Neural cell (in vitro differentiated cells): ENCODE data around the gene SDF4. TPM values are rescaled to one million over a fixed set of nuclear protein-coding genes. Genes with fewer than 3 reads are reported as not detected.
"Not testable (repeated sequence)": the region's sequence is repeated elsewhere in the genome, so short reads cannot be mapped to it uniquely, and the experiment has no call there.

ENCODE experiments used
- H2AFZ ChIP-seq: fragments of 200-600, 300-800 bp; sonication (generic), shearing (Covaris generic); 2 replicates; pipeline ENCODE4 v1.6.0; 2014; ENCODE audit warnings: low read depth, mild to moderate bottlenecking, antibody characterized with exemption, low read length, moderate library complexity
- H3F3A ChIP-seq: fragments of 200-600 bp; shearing (Covaris generic); 2 replicates; pipeline ENCODE4 v1.6.1; 2016; ENCODE audit warnings: mild to moderate bottlenecking, moderate library complexity, mixed read lengths, antibody characterized with exemption, low read length; ENCODE audit not compliant: insufficient read depth, poor library complexity, severe bottlenecking
- H3K27ac ChIP-seq: fragments of 200-600, 300-800 bp; sonication (generic), shearing (Covaris generic); 2 replicates; pipeline ENCODE4 v1.5.1; 2014; ENCODE audit warnings: mild to moderate bottlenecking, low read length, moderate library complexity
- H3K27me3 ChIP-seq: fragments of 300-800, 200-600 bp; sonication (generic), shearing (Covaris generic); 2 replicates; pipeline ENCODE4 v1.6.0; 2014; ENCODE audit warnings: mild to moderate bottlenecking, low read depth, low read length, moderate library complexity; ENCODE audit not compliant: insufficient read depth
- H3K36me3 ChIP-seq: fragments of 300-800, 200-600 bp; sonication (generic), shearing (Covaris generic); 2 replicates; pipeline ENCODE4 v1.5.1; 2014; ENCODE audit warnings: mild to moderate bottlenecking, antibody characterized with exemption, low read length, moderate library complexity; ENCODE audit not compliant: insufficient read depth
- H3K4me2 ChIP-seq: fragments of 300-800, 200-600 bp; sonication (generic), shearing (Covaris generic); 2 replicates; pipeline ENCODE4 v1.6.0; 2014; ENCODE audit warnings: mild to moderate bottlenecking, low read length
- H3K4me3 ChIP-seq: fragments of 300-800, 200-600 bp; sonication (generic), shearing (Covaris generic); 2 replicates; pipeline ENCODE4 v1.5.1; 2014; ENCODE audit warnings: mild to moderate bottlenecking, low read length, moderate library complexity
- H3K79me2 ChIP-seq: fragments of 200-600 bp; shearing (Covaris generic); replicated peaks from 2 replicates; pipeline ENCODE4 v1.6.0; 2014; ENCODE audit warnings: mild to moderate bottlenecking, low read length, moderate library complexity; ENCODE audit not compliant: insufficient read depth
- H3K9ac ChIP-seq: fragments of 300-800, 200-600 bp; sonication (generic), shearing (Covaris generic); 2 replicates; pipeline ENCODE4 v1.6.1; 2016; ENCODE audit warnings: mild to moderate bottlenecking, low read length, mixed read lengths
- H3K9me2 ChIP-seq: fragments of 200-600 bp; shearing (Covaris generic); 2 replicates; pipeline ENCODE4 v1.6.1; 2016; ENCODE audit warnings: mild to moderate bottlenecking, low read length, mixed read lengths; ENCODE audit not compliant: insufficient read depth
- H3K9me3 ChIP-seq: fragments of 200-600, 300-800 bp; sonication (generic), shearing (Covaris generic); 2 replicates; pipeline ENCODE4 v1.6.1; 2016; ENCODE audit warnings: mild to moderate bottlenecking, mixed run types, low read length, moderate library complexity, mixed read lengths
- H4K20me1 ChIP-seq: fragments of 200-600 bp; shearing (Covaris generic); 2 replicates; pipeline ENCODE4 v1.6.1; 2016; ENCODE audit warnings: mild to moderate bottlenecking, mixed run types; ENCODE audit not compliant: insufficient read depth
- EP300 ChIP-seq: fragments of 450-650 bp; conservative IDR thresholded peaks from 2 replicates; pipeline ENCODE4 v1.6.1; 2014; ENCODE audit warnings: antibody characterized with exemption, mild to moderate bottlenecking, moderate library complexity; ENCODE audit not compliant: poor library complexity, severe bottlenecking
- EZH2 ChIP-seq: fragments of 200-600, 300-800 bp; shearing (Covaris generic), sonication (generic); IDR thresholded peaks from 2 replicates; pipeline ENCODE4 v1.6.1; 2014; ENCODE audit warnings: antibody characterized with exemption, low read length, borderline replicate concordance, mild to moderate bottlenecking; ENCODE audit not compliant: insufficient read depth, poor library complexity, severe bottlenecking
- MXI1 ChIP-seq: fragments of 450-650 bp; conservative IDR thresholded peaks from 2 replicates; pipeline ENCODE4 v1.6.1; 2014; ENCODE audit warnings: antibody characterized with exemption, mild to moderate bottlenecking; ENCODE audit not compliant: poor library complexity, severe bottlenecking
- POLR2AphosphoS5 ChIP-seq: IDR thresholded peaks from 2 replicates; pipeline ENCODE4 v1.6.1; 2012
- RAD21 ChIP-seq: fragments of 450-650 bp; conservative IDR thresholded peaks from 2 replicates; pipeline ENCODE4 v1.6.1; 2014; ENCODE audit warnings: antibody characterized with exemption, mild to moderate bottlenecking, moderate library complexity
- SMC3 ChIP-seq: fragments of 450-650 bp; conservative IDR thresholded peaks from 2 replicates; pipeline ENCODE4 v1.6.1; 2014; ENCODE audit warnings: antibody characterized with exemption, mild to moderate bottlenecking, moderate library complexity; ENCODE audit not compliant: poor library complexity
- TAF1 ChIP-seq: IDR thresholded peaks from 2 replicates; pipeline ENCODE4 v1.6.1; 2012; ENCODE audit warnings: low read depth
- polyA plus RNA-seq: library from polyadenylated mRNA; depleted of rRNA; stranded (reverse); fragments of >200 nt; gene quantifications from 2 replicates; pipeline ENCODE4 v1.2.3, GENCODE V29; 2014
- TF ChIP-seq, protein P1 (sequence below): fragments of 450-650 bp; IDR thresholded peaks from 2 replicates; pipeline ENCODE4 v1.5.1; 2014; ENCODE audit warnings: antibody characterized with exemption, mild to moderate bottlenecking, moderate library complexity; ENCODE audit not compliant: poor library complexity, severe bottlenecking
- TF ChIP-seq, protein P2 (sequence below): IDR thresholded peaks from 2 replicates; pipeline ENCODE4 v1.6.1; 2012; ENCODE audit warnings: borderline replicate concordance

Gene SDF4
- polyA plus RNA-seq, 1 donor from 2014 or later: 91.2 TPM

DNA sequence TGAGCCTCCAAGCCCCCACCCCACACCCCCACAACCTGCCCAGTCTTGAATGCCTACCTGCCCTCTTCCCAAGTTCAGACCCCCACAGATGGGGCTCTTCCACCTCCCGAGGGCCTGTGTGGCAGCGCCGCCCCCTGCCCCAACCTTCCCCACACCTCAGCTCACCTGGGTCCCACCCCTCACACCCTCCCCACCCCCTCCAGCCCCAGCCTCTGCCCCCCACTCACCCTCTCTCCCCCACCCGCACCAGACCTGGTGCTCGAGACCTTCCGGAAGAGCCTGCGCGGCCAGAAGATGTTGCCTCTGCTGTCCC is 34.7 kb downstream of the SDF4 start:
- Histone ChIP-seq H3K9me3 (no peaks in the 10 kb centered on the region), H3K36me3 (no peaks in the 10 kb centered on the region), H3K27ac (no peak overlapping the region), H2AFZ (no peak overlapping the region), H3K9me2 (no peaks in the 10 kb centered on the region), H4K20me1 (no peaks in the 10 kb centered on the region), H3F3A (no peaks in the 10 kb centered on the region), H3K9ac (no peak overlapping the region), H3K27me3 (peaks cover 7% of the 10 kb centered on the region), H3K79me2 (no peaks in the 10 kb centered on the region), H3K4me3 (no peak overlapping the region), H3K4me2 (no peak overlapping the region)
- no peak for TF ChIP-seq MXI1
- TF ChIP-seq SMC3: no peak
- TF ChIP-seq TAF1: no peak
- TF ChIP-seq, protein P1, sequence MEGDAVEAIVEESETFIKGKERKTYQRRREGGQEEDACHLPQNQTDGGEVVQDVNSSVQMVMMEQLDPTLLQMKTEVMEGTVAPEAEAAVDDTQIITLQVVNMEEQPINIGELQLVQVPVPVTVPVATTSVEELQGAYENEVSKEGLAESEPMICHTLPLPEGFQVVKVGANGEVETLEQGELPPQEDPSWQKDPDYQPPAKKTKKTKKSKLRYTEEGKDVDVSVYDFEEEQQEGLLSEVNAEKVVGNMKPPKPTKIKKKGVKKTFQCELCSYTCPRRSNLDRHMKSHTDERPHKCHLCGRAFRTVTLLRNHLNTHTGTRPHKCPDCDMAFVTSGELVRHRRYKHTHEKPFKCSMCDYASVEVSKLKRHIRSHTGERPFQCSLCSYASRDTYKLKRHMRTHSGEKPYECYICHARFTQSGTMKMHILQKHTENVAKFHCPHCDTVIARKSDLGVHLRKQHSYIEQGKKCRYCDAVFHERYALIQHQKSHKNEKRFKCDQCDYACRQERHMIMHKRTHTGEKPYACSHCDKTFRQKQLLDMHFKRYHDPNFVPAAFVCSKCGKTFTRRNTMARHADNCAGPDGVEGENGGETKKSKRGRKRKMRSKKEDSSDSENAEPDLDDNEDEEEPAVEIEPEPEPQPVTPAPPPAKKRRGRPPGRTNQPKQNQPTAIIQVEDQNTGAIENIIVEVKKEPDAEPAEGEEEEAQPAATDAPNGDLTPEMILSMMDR: no peak
- no peak for TF ChIP-seq EZH2
- TF ChIP-seq, protein P2, sequence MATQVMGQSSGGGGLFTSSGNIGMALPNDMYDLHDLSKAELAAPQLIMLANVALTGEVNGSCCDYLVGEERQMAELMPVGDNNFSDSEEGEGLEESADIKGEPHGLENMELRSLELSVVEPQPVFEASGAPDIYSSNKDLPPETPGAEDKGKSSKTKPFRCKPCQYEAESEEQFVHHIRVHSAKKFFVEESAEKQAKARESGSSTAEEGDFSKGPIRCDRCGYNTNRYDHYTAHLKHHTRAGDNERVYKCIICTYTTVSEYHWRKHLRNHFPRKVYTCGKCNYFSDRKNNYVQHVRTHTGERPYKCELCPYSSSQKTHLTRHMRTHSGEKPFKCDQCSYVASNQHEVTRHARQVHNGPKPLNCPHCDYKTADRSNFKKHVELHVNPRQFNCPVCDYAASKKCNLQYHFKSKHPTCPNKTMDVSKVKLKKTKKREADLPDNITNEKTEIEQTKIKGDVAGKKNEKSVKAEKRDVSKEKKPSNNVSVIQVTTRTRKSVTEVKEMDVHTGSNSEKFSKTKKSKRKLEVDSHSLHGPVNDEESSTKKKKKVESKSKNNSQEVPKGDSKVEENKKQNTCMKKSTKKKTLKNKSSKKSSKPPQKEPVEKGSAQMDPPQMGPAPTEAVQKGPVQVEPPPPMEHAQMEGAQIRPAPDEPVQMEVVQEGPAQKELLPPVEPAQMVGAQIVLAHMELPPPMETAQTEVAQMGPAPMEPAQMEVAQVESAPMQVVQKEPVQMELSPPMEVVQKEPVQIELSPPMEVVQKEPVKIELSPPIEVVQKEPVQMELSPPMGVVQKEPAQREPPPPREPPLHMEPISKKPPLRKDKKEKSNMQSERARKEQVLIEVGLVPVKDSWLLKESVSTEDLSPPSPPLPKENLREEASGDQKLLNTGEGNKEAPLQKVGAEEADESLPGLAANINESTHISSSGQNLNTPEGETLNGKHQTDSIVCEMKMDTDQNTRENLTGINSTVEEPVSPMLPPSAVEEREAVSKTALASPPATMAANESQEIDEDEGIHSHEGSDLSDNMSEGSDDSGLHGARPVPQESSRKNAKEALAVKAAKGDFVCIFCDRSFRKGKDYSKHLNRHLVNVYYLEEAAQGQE: no peak
- no peak for TF ChIP-seq EP300

DNA sequence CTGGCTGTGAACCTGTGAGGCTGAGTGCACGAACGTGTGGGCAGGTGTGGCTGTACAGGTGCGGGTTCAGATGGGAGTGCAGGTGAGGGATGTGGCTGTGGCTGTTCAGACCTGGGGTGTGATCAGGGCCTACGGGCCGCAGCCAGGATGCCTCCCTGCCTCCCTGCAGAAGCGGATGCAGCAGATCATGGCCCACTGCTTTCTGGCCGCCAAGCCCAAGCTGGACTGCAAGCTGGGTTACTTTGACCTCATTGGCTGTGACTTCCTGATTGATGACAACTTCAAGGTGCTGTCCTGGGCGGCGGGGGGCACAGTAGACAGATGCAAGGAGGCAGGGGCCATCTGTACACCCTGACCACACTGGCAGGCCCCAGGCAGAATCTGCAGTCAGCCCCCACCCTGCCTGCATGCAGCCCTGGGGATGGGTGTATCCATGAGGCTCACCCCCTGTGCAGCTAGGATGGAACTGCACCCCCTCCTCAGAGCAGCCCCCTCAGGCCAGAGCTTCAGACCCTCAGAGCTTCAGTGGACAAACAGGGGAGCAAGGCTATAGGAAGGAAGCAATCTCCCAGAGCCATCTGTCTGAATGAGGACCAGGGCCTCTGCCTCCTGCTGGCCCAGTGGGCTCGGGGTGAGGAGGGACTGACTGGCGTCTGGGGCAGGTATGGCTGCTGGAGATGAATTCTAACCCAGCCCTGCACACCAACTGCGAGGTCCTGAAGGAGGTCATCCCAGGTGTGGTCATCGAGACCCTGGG is 35.2 kb downstream of the SDF4 start:
- peaks cover 7% of the 10 kb centered on the region for H3K27me3 ChIP-seq
- H2AFZ ChIP-seq: no peak overlapping the region
- H3K27ac ChIP-seq: no peak overlapping the region
- TF ChIP-seq MXI1: no peak
- TF ChIP-seq EP300: no peak
- TF ChIP-seq EZH2: no peak
- TF ChIP-seq, protein P2: no peak
- no peak for TF ChIP-seq SMC3
- TF ChIP-seq POLR2AphosphoS5: no peak
- no peak for TF ChIP-seq RAD21
- TF ChIP-seq, protein P1: no peak
- no peak for TF ChIP-seq TAF1
- no peak overlapping the region for H3K9ac ChIP-seq
- no peaks in the 10 kb centered on the region for H3K9me3 ChIP-seq
- H4K20me1 ChIP-seq: no peaks in the 10 kb centered on the region
- H3K36me3 ChIP-seq: no peaks in the 10 kb centered on the region
- no peaks in the 10 kb centered on the region for H3F3A ChIP-seq
- H3K9me2 ChIP-seq: no peaks in the 10 kb centered on the region
- no peak overlapping the region for H3K4me2 ChIP-seq
- no peaks in the 10 kb centered on the region for H3K79me2 ChIP-seq
- H3K4me3 ChIP-seq: no peak overlapping the region

DNA sequence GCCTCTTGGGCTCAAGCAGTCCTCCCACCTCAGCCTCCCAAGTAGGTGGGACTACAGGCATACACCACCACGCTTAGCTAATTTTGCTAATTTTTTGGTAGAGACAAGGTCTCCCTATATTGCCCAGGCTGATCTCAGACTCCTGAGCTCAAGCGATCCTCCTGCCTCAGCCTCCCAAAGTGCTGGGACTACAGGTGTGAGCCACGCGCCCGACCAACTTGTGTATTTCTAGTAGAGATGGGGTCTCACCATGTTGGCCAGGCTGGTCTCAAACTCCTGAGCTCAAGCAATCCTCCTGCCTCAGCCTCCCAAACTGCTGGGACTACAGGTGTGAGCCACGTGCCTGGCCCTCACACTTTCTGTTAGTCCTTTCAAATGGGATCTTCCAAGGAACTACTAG is 36.1 kb downstream of the SDF4 start:
- H3K9me3 ChIP-seq, H3K4me2 ChIP-seq, H3K9ac ChIP-seq, H3K36me3 ChIP-seq, H3K79me2 ChIP-seq, H3F3A ChIP-seq, H3K9me2 ChIP-seq, H3K27ac ChIP-seq, H2AFZ ChIP-seq, H3K27me3 ChIP-seq, H3K4me3 ChIP-seq, H4K20me1 ChIP-seq: not testable (repeated sequence)
